GM06990 (cell line): ENCODE measurements around the gene ZNF598.

ENCODE experiments used
- DNase-seq: peaks from one replicate; pipeline ENCODE4 v3.0.0-alpha.2; 2011; ENCODE audit not compliant: insufficient read length; ENCODE audit errors: extremely low read depth
- H3K27me3 ChIP-seq: replicated peaks from 2 replicates; pipeline ENCODE4 v1.6.0; 2011; ENCODE audit warnings: low read length; ENCODE audit not compliant: control insufficient read depth, insufficient read depth
- H3K36me3 ChIP-seq: 2 replicates; pipeline ENCODE4 v1.5.1; 2011; ENCODE audit warnings: low read length; ENCODE audit not compliant: control insufficient read depth, insufficient read depth
- H3K4me3 ChIP-seq: replicated peaks from 2 replicates; pipeline ENCODE4 v1.5.1; 2011; ENCODE audit warnings: low read depth, mild to moderate bottlenecking, control low read depth, low read length
- CTCF ChIP-seq: IDR thresholded peaks from 2 replicates; pipeline ENCODE4 v1.5.1; 2011; ENCODE audit warnings: low read length, control low read depth, mild to moderate bottlenecking, inconsistent platforms; ENCODE audit not compliant: insufficient read depth, poor library complexity, severe bottlenecking

Gene ZNF598

GRCh38 chr16:2042171-2042985 lies 32.8 kb upstream of the ZNF598 start:
- Histone ChIP-seq H3K36me3 (no peaks in the 10 kb centered on the region), H3K4me3 (no peak overlapping the region), H3K27me3 (no peaks in the 10 kb centered on the region)
- no peak for TF ChIP-seq CTCF
- DNase-seq = no peak

GRCh38 chr16:2040787-2041522 lies 31.3 kb upstream of the ZNF598 start:
- TF ChIP-seq CTCF = no peak
- Histone ChIP-seq H3K36me3 (no peaks in the 10 kb centered on the region), H3K27me3 (no peaks in the 10 kb centered on the region), H3K4me3 (no peak overlapping the region)
- no peak for DNase-seq

GRCh38 chr16:2040041-2040786 lies 30.6 kb upstream of the ZNF598 start:
- DNase-seq = no peak
- no peak for TF ChIP-seq CTCF
- Histone ChIP-seq H3K36me3 (no peaks in the 10 kb centered on the region), H3K4me3 (no peak overlapping the region), H3K27me3 (no peaks in the 10 kb centered on the region)

- TF ChIP-seq CTCF = no peak
- H3K36me3 ChIP-seq = no peaks in the 10 kb centered on the region
- H3K27me3 ChIP-seq = no peaks in the 10 kb centered on the region
- H3K4me3 ChIP-seq = no peak overlapping the region
- no peak for DNase-seq
Measured at GRCh38 chr16:2039274-2040031, 29.8 kb upstream of the ZNF598 start.

DNA sequence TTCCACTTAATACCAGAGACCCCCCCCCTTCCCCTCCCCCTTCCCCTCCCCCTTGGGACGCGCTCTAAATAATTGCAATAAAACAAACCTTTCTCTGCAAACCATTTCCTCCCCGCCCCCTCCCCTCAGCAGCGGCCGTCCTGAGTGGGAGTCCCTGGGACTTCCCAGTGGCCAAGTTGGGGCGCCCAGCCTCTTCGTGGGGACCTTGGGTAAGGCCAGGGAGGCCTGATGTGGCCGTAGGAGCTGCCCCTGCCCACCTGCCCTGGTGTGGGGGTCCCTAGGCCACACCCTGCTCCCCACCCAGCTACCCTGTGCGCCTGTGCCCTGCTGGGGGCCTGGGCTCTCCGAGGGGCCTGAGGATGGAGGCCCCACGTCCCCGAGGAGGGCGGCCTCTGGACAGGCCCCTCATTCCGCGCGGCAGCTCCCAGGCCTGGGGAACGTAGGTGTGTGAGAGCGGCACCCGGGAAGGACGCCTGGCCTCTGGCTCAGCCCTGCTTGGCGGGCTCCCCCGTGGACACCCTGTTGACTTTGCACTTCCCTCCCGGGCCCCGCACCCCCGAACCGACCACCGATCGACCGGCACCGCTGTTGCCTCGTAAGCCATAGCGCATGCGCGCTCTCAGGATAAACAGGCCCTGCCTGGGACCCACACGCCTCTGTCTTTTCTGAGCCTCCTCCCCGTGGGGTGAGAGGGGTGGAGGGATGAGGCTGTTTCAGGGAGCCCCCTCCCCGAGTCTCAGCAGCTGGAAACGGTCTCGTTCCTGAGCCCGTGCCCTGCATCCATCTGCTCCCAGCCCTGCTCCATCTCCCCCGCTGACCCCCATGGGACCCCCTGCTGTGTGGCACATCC lies 29.0 kb upstream of the ZNF598 start:
- TF ChIP-seq CTCF = no peak
- Histone ChIP-seq H3K27me3 (no peaks in the 10 kb centered on the region), H3K36me3 (no peaks in the 10 kb centered on the region), H3K4me3 (no peak overlapping the region)
- DNase-seq = no peak
